Measurements from ENCODE around the gene DGKE. TPM values are rescaled to one million over a fixed set of nuclear protein-coding genes. Genes with fewer than 3 reads are reported as not detected.

Gene DGKE
- total RNA-seq, 1 experiment from 2014 or later: 10.0 TPM

GRCh38 chr17:56804454-56804853 lies 29.5 kb upstream of the DGKE start:
- TF ChIP-seq, protein P1, sequence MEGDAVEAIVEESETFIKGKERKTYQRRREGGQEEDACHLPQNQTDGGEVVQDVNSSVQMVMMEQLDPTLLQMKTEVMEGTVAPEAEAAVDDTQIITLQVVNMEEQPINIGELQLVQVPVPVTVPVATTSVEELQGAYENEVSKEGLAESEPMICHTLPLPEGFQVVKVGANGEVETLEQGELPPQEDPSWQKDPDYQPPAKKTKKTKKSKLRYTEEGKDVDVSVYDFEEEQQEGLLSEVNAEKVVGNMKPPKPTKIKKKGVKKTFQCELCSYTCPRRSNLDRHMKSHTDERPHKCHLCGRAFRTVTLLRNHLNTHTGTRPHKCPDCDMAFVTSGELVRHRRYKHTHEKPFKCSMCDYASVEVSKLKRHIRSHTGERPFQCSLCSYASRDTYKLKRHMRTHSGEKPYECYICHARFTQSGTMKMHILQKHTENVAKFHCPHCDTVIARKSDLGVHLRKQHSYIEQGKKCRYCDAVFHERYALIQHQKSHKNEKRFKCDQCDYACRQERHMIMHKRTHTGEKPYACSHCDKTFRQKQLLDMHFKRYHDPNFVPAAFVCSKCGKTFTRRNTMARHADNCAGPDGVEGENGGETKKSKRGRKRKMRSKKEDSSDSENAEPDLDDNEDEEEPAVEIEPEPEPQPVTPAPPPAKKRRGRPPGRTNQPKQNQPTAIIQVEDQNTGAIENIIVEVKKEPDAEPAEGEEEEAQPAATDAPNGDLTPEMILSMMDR (conservative IDR thresholded peaks at IDR 0.05; ENCODE audit: low read depth, low read length): no peak
- no peak for TF ChIP-seq EZH2 (IDR thresholded peaks at IDR 0.05; ENCODE audit: borderline replicate concordance, low read depth, low read length, poor library complexity, severe bottlenecking)
- POLR2A ChIA-PET (ENCODE audit: low non-redundant PET): no interaction called here

GRCh38 chr17:56806949-56807348 lies 27.0 kb upstream of the DGKE start:
- no TSS peak for BruUV-seq (replicated peaks)
- Histone ChIP-seq H3K27ac (ENCODE audit: low read depth, low read length, poor library complexity, severe bottlenecking) (no peak overlapping the region), H3K9me3 (ENCODE audit: low read depth, low read length, poor library complexity, severe bottlenecking) (no peaks in the 10 kb centered on the region), H3K4me3 (ENCODE audit: low read depth, low read length, poor library complexity, severe bottlenecking) (no peak overlapping the region), H3K27me3 (replicated peaks; ENCODE audit: insufficient read depth, low read depth, low read length, poor library complexity) (no peaks in the 10 kb centered on the region), H3K4me1 (ENCODE audit: insufficient read depth, low read length, poor library complexity, severe bottlenecking) (no peaks in the 10 kb centered on the region), H3K36me3 (ENCODE audit: insufficient read depth, low read length, poor library complexity, severe bottlenecking) (no peaks in the 10 kb centered on the region)
- intact Hi-C loops (cut with micrococcal nuclease; ENCODE audit: unreplicated experiment): no loop called here
- DNase-seq (ENCODE audit: low spot score): no peak
- TF ChIP-seq, protein P1 (conservative IDR thresholded peaks at IDR 0.05; ENCODE audit: low read depth, low read length): no peak
- no peak for TF ChIP-seq EZH2 (IDR thresholded peaks at IDR 0.05; ENCODE audit: borderline replicate concordance, low read depth, low read length, poor library complexity, severe bottlenecking)
- CTCF ChIA-PET: no interaction called here
- POLR2A ChIA-PET (ENCODE audit: low non-redundant PET): no interaction called here

More at GRCh38 chr17:56804454-56804853, 29.5 kb upstream of the DGKE start:
- Histone ChIP-seq H3K9me3 (ENCODE audit: low read depth, low read length, poor library complexity, severe bottlenecking) (no peaks in the 10 kb centered on the region), H3K4me3 (ENCODE audit: low read depth, low read length, poor library complexity, severe bottlenecking) (no peak overlapping the region), H3K27ac (ENCODE audit: low read depth, low read length, poor library complexity, severe bottlenecking) (no peak overlapping the region), H3K27me3 (replicated peaks; ENCODE audit: insufficient read depth, low read depth, low read length, poor library complexity) (no peaks in the 10 kb centered on the region), H3K4me1 (ENCODE audit: insufficient read depth, low read length, poor library complexity, severe bottlenecking) (no peaks in the 10 kb centered on the region), H3K36me3 (ENCODE audit: insufficient read depth, low read length, poor library complexity, severe bottlenecking) (no peaks in the 10 kb centered on the region)
- CTCF ChIA-PET: no interaction called here
- no TSS peak for BruUV-seq (replicated peaks)
- no peak for DNase-seq (ENCODE audit: low spot score)
- intact Hi-C loops (cut with micrococcal nuclease; ENCODE audit: unreplicated experiment): no loop called here

- Histone ChIP-seq H3K36me3 (ENCODE audit: insufficient read depth, low read length, poor library complexity, severe bottlenecking) (no peaks in the 10 kb centered on the region), H3K27me3 (replicated peaks; ENCODE audit: insufficient read depth, low read depth, low read length, poor library complexity) (no peaks in the 10 kb centered on the region), H3K4me3 (ENCODE audit: low read depth, low read length, poor library complexity, severe bottlenecking) (no peak overlapping the region), H3K9me3 (ENCODE audit: low read depth, low read length, poor library complexity, severe bottlenecking) (no peaks in the 10 kb centered on the region), H3K4me1 (ENCODE audit: insufficient read depth, low read length, poor library complexity, severe bottlenecking) (no peaks in the 10 kb centered on the region), H3K27ac (ENCODE audit: low read depth, low read length, poor library complexity, severe bottlenecking) (no peak overlapping the region)
- POLR2A ChIA-PET (ENCODE audit: low non-redundant PET): no interaction called here
- BruUV-seq (replicated peaks): no TSS peak
- no peak for DNase-seq (ENCODE audit: low spot score)
- intact Hi-C loops (cut with micrococcal nuclease; ENCODE audit: unreplicated experiment): no loop called here
- CTCF ChIA-PET: no interaction called here
- TF ChIP-seq, protein P1 (conservative IDR thresholded peaks at IDR 0.05; ENCODE audit: low read depth, low read length): no peak
- no peak for TF ChIP-seq EZH2 (IDR thresholded peaks at IDR 0.05; ENCODE audit: borderline replicate concordance, low read depth, low read length, poor library complexity, severe bottlenecking)
Observed at GRCh38 chr17:56807723-56808122, 26.2 kb upstream of the DGKE start.

All from A673 (cell line).